Measurements from ENCODE around the gene AP4M1. TPM values are rescaled to one million over a fixed set of nuclear protein-coding genes. Genes with fewer than 3 reads are reported as not detected.
A peak's percentile ranks its signal among the peaks of the same experiment; 100 is the strongest.

Gene AP4M1
- total RNA-seq, 2 donors from 2014 or later: 6.0 to 11.2 TPM

DNA sequence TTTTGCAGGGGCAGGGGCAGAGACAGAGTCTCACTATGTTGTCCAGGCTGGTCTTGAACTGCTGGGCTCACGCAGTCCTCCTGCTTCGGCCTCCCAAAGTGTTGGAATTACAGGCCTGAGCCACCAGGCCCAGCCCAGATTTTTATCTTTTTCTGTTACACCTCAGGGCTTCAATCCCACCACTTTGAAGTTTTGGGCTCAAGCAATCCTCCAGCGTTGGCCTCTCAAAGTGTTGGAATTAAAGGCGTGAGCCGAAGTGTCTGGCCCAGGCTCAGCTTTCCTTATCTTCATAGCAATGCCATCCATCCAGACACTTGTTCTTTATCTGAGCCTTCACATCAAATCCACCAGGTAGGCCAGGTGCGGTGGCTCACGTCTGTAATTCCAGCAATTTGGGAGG lies 13.6 kb downstream of the AP4M1 start:
- peaks cover 3% of the 10 kb centered on the region in 2 donors for H3K36me3 ChIP-seq (replicated peaks in 1 of 2; ENCODE audit: insufficient read depth in 1 of 2, low read depth in 2 of 2)
- no peak for TF ChIP-seq POLR2A (IDR thresholded peaks at IDR 0.05)
- TF ChIP-seq, protein P1, sequence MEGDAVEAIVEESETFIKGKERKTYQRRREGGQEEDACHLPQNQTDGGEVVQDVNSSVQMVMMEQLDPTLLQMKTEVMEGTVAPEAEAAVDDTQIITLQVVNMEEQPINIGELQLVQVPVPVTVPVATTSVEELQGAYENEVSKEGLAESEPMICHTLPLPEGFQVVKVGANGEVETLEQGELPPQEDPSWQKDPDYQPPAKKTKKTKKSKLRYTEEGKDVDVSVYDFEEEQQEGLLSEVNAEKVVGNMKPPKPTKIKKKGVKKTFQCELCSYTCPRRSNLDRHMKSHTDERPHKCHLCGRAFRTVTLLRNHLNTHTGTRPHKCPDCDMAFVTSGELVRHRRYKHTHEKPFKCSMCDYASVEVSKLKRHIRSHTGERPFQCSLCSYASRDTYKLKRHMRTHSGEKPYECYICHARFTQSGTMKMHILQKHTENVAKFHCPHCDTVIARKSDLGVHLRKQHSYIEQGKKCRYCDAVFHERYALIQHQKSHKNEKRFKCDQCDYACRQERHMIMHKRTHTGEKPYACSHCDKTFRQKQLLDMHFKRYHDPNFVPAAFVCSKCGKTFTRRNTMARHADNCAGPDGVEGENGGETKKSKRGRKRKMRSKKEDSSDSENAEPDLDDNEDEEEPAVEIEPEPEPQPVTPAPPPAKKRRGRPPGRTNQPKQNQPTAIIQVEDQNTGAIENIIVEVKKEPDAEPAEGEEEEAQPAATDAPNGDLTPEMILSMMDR (IDR thresholded peaks at IDR 0.05): no peak

DNA sequence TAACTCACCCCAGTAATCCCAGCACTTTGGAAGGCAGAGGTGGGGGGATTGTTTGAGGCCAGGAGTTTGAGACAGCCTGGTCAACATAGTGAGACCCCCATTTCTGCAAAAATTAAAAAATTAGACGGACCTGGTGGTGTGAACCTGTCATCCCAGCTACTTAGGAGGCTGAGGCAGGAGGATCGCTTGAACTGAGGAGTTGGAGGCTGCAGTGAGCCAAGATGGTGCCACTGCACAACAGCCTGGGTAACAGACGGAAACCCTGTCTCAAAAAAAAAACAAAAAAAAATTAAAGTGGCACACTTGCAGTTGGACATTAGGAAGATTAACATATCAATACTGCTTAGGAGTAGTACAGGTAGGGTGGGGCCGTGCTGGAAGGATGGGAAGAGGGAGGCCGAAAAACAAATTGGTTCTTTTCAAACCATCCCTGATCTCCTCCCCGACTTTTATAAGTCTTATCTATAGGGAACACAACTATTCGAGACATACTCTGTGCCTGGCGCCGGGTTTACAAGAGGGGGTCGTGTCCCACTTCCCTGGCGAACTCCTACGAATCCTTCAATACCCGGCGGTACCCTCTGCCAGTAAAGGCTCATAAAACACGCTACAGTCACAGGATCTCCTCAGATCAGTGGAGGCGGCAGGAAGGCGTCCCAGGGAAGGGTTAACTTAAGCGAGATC lies 17.1 kb downstream of the AP4M1 start:
- intact Hi-C loops (cut with DNase I): no loop called here
- Histone ChIP-seq H3K4me1 (peaks cover 19% of the 10 kb centered on the region), H3K36me3 (replicated peaks in 1 of 2; ENCODE audit: insufficient read depth in 1 of 2, low read depth in 2 of 2) (peaks cover 0 to under 1% of the 10 kb centered on the region in 2 donors), H3K27me3 (no peaks in the 10 kb centered on the region), H3K9me3 (no peaks in the 10 kb centered on the region), H3K4me3 (peak overlapping the region; percentile 65 to 73), H3K27ac (peak overlapping the region; percentile 79 to 92 (median 87))
- 17 to 28% methylated on average over 10 to 18 of the region's 18 CpGs for WGBS, 2 donors
- TF ChIP-seq, protein P1 (IDR thresholded peaks at IDR 0.05): no peak
- TF ChIP-seq POLR2A (IDR thresholded peaks at IDR 0.05): no peak
- DNase-seq: no peak
- ATAC-seq: no peak

More for the DNA sequence above, 13.6 kb downstream of the AP4M1 start:
- ATAC-seq: no peak
- Histone ChIP-seq H3K9me3 (no peaks in the 10 kb centered on the region), H3K4me3 (no peak overlapping the region), H3K27ac (no peak overlapping the region), H3K27me3 (no peaks in the 10 kb centered on the region), H3K4me1 (peaks cover 12% of the 10 kb centered on the region)
- WGBS, 2 donors: 83 to 86% methylated on average over 7 of the region's 7 CpGs
- DNase-seq: no peak
- intact Hi-C loops (cut with DNase I): no loop called here

GRCh38 chr7:100119072-100119969 lies 17.9 kb downstream of the AP4M1 start, which contains the start of the genes CNPY4 and TAF6:
Gene CNPY4, plus strand, starts transcription at chr7:100119634. Its CDS starts 111 bp downstream, at chr7:100119745.
Gene TAF6, minus strand, starts transcription at chr7:100119358. Its CDS starts 5,149 bp downstream, at chr7:100114209.
- peak; percentile 95 to 97 (median 96) for DNase-seq
- Histone ChIP-seq H3K9me3 (no peaks in the 10 kb centered on the region), H3K27me3 (no peaks in the 10 kb centered on the region), H3K4me1 (peaks cover 19% of the 10 kb centered on the region), H3K36me3 (replicated peaks in 1 of 2; ENCODE audit: insufficient read depth in 1 of 2, low read depth in 2 of 2) (no peaks in the 10 kb centered on the region), H3K4me3 (peak within 1 kb of the TSS; percentile 65 to 73), H3K27ac (peak within 1 kb of the TSS; percentile 79 to 92 (median 87))
- WGBS, 2 donors: 0 to 1% methylated on average over 27 to 49 of the region's 49 CpGs
- peak; percentile 97 for ATAC-seq
- intact Hi-C loops (cut with DNase I): no loop called here
- TF ChIP-seq, protein P1 (IDR thresholded peaks at IDR 0.05): peak in 2 of 7 experiments; percentile 7 to 12
- peak in 2 of 3 donors; percentile 80 to 81 for TF ChIP-seq POLR2A (IDR thresholded peaks at IDR 0.05)

- H3K27me3 ChIP-seq: no peaks in the 10 kb centered on the region
- peak overlapping the region; percentile 9 to 19 for H3K4me3 ChIP-seq
- peak; percentile 16 for ATAC-seq
- no peak for TF ChIP-seq POLR2A (IDR thresholded peaks at IDR 0.05)
- TF ChIP-seq, protein P1 (IDR thresholded peaks at IDR 0.05): no peak
- H3K27ac ChIP-seq: peak overlapping the region in 3 of 4 donors; percentile 85 to 92 (median 89)
- H3K36me3 ChIP-seq (replicated peaks in 1 of 2; ENCODE audit: insufficient read depth in 1 of 2, low read depth in 2 of 2): no peaks in the 10 kb centered on the region
- peak; percentile 39 to 55 (median 46) for DNase-seq
- intact Hi-C loops (cut with DNase I): no loop called here
- peaks cover 24% of the 10 kb centered on the region for H3K4me1 ChIP-seq
- H3K9me3 ChIP-seq: no peaks in the 10 kb centered on the region
- WGBS, 2 donors: 33 to 64% methylated on average over 13 to 19 of the region's 19 CpGs
Measured at GRCh38 chr7:100119970-100120732, 18.7 kb downstream of the AP4M1 start.
